ENCODE measurements around the gene PFN4. TPM values are rescaled to one million over a fixed set of nuclear protein-coding genes. Genes with fewer than 3 reads are reported as not detected.
A peak's percentile ranks its signal among the peaks of the same experiment; 100 is the strongest.

The PFN4 gene
- total and polyA plus RNA-seq, 9 of the 15 experiments (the other 6 are each of a cell fraction or from before 2014, with no cell fraction given), result 0.07 to 0.54 (median 0.31) TPM; not detected in 2

- TF ChIP-seq ZBTB26 (CRISPR knock-in tag; IDR thresholded peaks at IDR 0.05) (no peak), PCBP2 (IDR thresholded peaks at IDR 0.05; ENCODE audit: low read depth, low read length, poor library complexity, severe bottlenecking) (no peak), L3MBTL2 (IDR thresholded peaks at IDR 0.05) (peak; percentile 81), ZFP1 (CRISPR knock-in tag; IDR thresholded peaks at IDR 0.05) (no peak), ZNF561 (CRISPR knock-in tag; conservative IDR thresholded peaks at IDR 0.05) (no peak), POLR2G (IDR thresholded peaks at IDR 0.05; ENCODE audit: low read depth, low read length) (peak; percentile 98), ADNP (tag; IDR thresholded peaks at IDR 0.05) (no peak), BRD9 (IDR thresholded peaks at IDR 0.05; ENCODE audit: low read depth, partially characterized antibody) (no peak), TCFL5 (CRISPR knock-in tag; conservative IDR thresholded peaks at IDR 0.05) (no peak), HDAC2 (IDR thresholded peaks at IDR 0.05) (no peak; the same call in 1 of the 2 replicates), SRSF3 (IDR thresholded peaks at IDR 0.05; ENCODE audit: insufficient read depth, low read length) (no peak), TAL1 (IDR thresholded peaks at IDR 0.05) (no peak), DIDO1 (tag; IDR thresholded peaks at IDR 0.05; ENCODE audit: low read depth) (no peak), CGGBP1 (CRISPR knock-in tag; IDR thresholded peaks at IDR 0.05) (no peak), ZNF589 (CRISPR knock-in tag; IDR thresholded peaks at IDR 0.05; ENCODE audit: low read depth) (no peak), DPF2 (IDR thresholded peaks at IDR 0.05) (no peak), DACH1 (IDR thresholded peaks at IDR 0.05; ENCODE audit: partially characterized antibody) (no peak), SMARCA4 (IDR thresholded peaks at IDR 0.05) (no peak; the same call in 1 of the 2 replicates), U2AF2 (optimal IDR thresholded peaks at IDR 0.05; ENCODE audit: low read depth, low read length) (no peak)
- TF ChIP-seq, protein P1, sequence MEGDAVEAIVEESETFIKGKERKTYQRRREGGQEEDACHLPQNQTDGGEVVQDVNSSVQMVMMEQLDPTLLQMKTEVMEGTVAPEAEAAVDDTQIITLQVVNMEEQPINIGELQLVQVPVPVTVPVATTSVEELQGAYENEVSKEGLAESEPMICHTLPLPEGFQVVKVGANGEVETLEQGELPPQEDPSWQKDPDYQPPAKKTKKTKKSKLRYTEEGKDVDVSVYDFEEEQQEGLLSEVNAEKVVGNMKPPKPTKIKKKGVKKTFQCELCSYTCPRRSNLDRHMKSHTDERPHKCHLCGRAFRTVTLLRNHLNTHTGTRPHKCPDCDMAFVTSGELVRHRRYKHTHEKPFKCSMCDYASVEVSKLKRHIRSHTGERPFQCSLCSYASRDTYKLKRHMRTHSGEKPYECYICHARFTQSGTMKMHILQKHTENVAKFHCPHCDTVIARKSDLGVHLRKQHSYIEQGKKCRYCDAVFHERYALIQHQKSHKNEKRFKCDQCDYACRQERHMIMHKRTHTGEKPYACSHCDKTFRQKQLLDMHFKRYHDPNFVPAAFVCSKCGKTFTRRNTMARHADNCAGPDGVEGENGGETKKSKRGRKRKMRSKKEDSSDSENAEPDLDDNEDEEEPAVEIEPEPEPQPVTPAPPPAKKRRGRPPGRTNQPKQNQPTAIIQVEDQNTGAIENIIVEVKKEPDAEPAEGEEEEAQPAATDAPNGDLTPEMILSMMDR (IDR thresholded peaks at IDR 0.05 in 2 of 3, conservative IDR thresholded peaks at IDR 0.05 in 1 of 3; ENCODE audit: insufficient read depth in 2 of 3, low read depth in 1 of 3, low read length in 3 of 3), result no peak
- TF ChIP-seq, protein P2, sequence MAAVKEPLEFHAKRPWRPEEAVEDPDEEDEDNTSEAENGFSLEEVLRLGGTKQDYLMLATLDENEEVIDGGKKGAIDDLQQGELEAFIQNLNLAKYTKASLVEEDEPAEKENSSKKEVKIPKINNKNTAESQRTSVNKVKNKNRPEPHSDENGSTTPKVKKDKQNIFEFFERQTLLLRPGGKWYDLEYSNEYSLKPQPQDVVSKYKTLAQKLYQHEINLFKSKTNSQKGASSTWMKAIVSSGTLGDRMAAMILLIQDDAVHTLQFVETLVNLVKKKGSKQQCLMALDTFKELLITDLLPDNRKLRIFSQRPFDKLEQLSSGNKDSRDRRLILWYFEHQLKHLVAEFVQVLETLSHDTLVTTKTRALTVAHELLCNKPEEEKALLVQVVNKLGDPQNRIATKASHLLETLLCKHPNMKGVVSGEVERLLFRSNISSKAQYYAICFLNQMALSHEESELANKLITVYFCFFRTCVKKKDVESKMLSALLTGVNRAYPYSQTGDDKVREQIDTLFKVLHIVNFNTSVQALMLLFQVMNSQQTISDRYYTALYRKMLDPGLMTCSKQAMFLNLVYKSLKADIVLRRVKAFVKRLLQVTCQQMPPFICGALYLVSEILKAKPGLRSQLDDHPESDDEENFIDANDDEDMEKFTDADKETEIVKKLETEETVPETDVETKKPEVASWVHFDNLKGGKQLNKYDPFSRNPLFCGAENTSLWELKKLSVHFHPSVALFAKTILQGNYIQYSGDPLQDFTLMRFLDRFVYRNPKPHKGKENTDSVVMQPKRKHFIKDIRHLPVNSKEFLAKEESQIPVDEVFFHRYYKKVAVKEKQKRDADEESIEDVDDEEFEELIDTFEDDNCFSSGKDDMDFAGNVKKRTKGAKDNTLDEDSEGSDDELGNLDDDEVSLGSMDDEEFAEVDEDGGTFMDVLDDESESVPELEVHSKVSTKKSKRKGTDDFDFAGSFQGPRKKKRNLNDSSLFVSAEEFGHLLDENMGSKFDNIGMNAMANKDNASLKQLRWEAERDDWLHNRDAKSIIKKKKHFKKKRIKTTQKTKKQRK (IDR thresholded peaks at IDR 0.05; ENCODE audit: borderline replicate concordance, low read depth, low read length), result no peak
- TF ChIP-seq, protein P3, sequence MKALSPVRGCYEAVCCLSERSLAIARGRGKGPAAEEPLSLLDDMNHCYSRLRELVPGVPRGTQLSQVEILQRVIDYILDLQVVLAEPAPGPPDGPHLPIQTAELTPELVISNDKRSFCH (CRISPR knock-in tag; IDR thresholded peaks at IDR 0.05), result no peak
- TF ChIP-seq, protein P3 (tag; IDR thresholded peaks at IDR 0.05), result 0 out of 2 replicates have a peak, but pooled peaks have one; percentile 44
Measured at GRCh38 chr2:24123195-24123921, at the start of gene PFN4, which contains the start of gene FAM228B (continued).
